ENCODE results near the gene TSPAN4. TPM values are rescaled to one million over a fixed set of nuclear protein-coding genes. Genes with fewer than 3 reads are reported as not detected.

The TSPAN4 gene
- total and polyA plus RNA-seq, 2 of the 13 experiments (the other 11 are each of a cell fraction or from before 2014, with no cell fraction given), result 31.7 to 68.3 TPM

- TF ChIP-seq PAXIP1 (CRISPR knock-in tag; conservative IDR thresholded peaks at IDR 0.05), result 0 out of 2 replicates have a peak, but pooled peaks have one; percentile 4
- no peak; the same call in 1 of the 2 replicates for TF ChIP-seq FOXO1 (CRISPR knock-in tag; IDR thresholded peaks at IDR 0.05)
- TF ChIP-seq ZBTB20 (CRISPR knock-in tag; IDR thresholded peaks at IDR 0.05; ENCODE audit: borderline replicate concordance, low read depth), result no peak
- no peak for TF ChIP-seq PCBP1 (IDR thresholded peaks at IDR 0.05; ENCODE audit: borderline replicate concordance, low read depth, low read length)
- TF ChIP-seq CEBPG (CRISPR knock-in tag; IDR thresholded peaks at IDR 0.05), result no peak
- TF ChIP-seq PCBP2 (optimal IDR thresholded peaks at IDR 0.05; ENCODE audit: low read depth, low read length, poor library complexity, severe bottlenecking), result no peak
- TF ChIP-seq ZNF451 (CRISPR knock-in tag; IDR thresholded peaks at IDR 0.05), result no peak
- TF ChIP-seq TRIM24 (CRISPR knock-in tag; IDR thresholded peaks at IDR 0.05), result no peak
- peak; percentile 53; the same call in 1 of the 2 replicates for TF ChIP-seq ZFX (CRISPR knock-in tag; IDR thresholded peaks at IDR 0.05; ENCODE audit: low read depth)
- TF ChIP-seq KDM2A (CRISPR knock-in tag; IDR thresholded peaks at IDR 0.05; ENCODE audit: borderline replicate concordance, low read depth), result no peak
- no peak for TF ChIP-seq RBAK (CRISPR knock-in tag; IDR thresholded peaks at IDR 0.05)
- TF ChIP-seq KLF13 (CRISPR knock-in tag; IDR thresholded peaks at IDR 0.05), result no peak
- TF ChIP-seq MZF1 (CRISPR knock-in tag; IDR thresholded peaks at IDR 0.05; ENCODE audit: borderline replicate concordance), result no peak
- no peak for TF ChIP-seq SOX5 (CRISPR knock-in tag; IDR thresholded peaks at IDR 0.05; ENCODE audit: borderline replicate concordance)
- no peak for TF ChIP-seq ZUFSP (CRISPR knock-in tag; IDR thresholded peaks at IDR 0.05; ENCODE audit: borderline replicate concordance)
- TF ChIP-seq NCOA2 (CRISPR knock-in tag; IDR thresholded peaks at IDR 0.05), result no peak
- TF ChIP-seq ZFP37 (CRISPR knock-in tag; IDR thresholded peaks at IDR 0.05; ENCODE audit: borderline replicate concordance), result no peak
- no peak for TF ChIP-seq ZNF232 (CRISPR knock-in tag; IDR thresholded peaks at IDR 0.05; ENCODE audit: borderline replicate concordance)
- no peak for TF ChIP-seq ZSCAN25 (CRISPR knock-in tag; IDR thresholded peaks at IDR 0.05)
- TF ChIP-seq TBP (CRISPR knock-in tag; IDR thresholded peaks at IDR 0.05), result no peak
- TF ChIP-seq MYC (CRISPR knock-in tag; IDR thresholded peaks at IDR 0.05; ENCODE audit: borderline replicate concordance), result peak; percentile 34; the same call in 1 of the 2 replicates
- TF ChIP-seq ZBTB46 (CRISPR knock-in tag; IDR thresholded peaks at IDR 0.05; ENCODE audit: borderline replicate concordance), result no peak
- TF ChIP-seq PHF20 (CRISPR knock-in tag; IDR thresholded peaks at IDR 0.05), result 0 out of 2 replicates have a peak, but pooled peaks have one; percentile 16
- TF ChIP-seq PAF1 (CRISPR knock-in tag; IDR thresholded peaks at IDR 0.05), result no peak
Measured at GRCh38 chr11:795634-796564, 46.8 kb upstream of the TSPAN4 start (continued).
